Subcutaneous adipose tissue (tissue), 4 donors: Measurements from ENCODE around the gene OLR1. TPM values are rescaled to one million over a fixed set of nuclear protein-coding genes. Genes with fewer than 3 reads are reported as not detected.

Source experiments
- total RNA-seq, 4 donors: library from RNA; depleted of rRNA; stranded (reverse); fragments of >200 nt; gene quantifications; one replicate each; pipeline ENCODE4 v1.1.0, GENCODE V29; 2016
- TF ChIP-seq, protein P1 (sequence below): fragments of 450-650 bp; IDR thresholded peaks from one replicate; pipeline ENCODE4 v1.5.1; 2016; ENCODE audit warnings: low read depth, mild to moderate bottlenecking, control low read depth, antibody characterized with exemption, moderate library complexity

OLR1 gene
- total RNA-seq, 4 donors from 2014 or later: 0.88 to 8.7 (median 3.3) TPM; not detected in 1

DNA sequence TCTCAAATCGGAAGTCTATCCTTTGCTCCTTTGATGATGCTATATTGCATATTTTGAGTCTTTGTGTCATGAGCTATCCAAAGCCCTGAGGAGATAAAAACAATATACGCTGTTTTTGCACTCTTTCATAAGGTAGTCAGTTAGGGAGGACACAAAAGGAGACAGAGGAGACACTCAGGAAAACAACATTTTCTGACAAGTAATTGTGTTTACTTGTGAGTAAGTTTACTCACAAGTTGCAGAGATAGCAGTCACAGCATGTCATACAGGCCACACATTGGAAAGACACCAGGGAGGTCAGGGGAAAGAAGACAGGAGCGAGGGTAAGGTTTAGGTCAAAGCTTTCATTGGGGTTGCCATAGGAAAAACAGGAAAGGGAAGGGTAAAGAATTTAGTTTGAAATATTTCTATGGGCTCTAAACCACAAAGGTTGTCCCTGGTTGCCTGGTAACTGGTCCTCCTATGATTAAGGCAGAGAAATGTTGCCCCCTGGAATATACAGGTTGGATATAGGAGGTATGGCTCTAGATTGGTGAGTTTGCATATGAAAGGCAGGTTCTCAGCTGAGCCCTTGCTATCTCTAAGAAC, 33.4 kb upstream of the OLR1 start:
- TF ChIP-seq, protein P1, sequence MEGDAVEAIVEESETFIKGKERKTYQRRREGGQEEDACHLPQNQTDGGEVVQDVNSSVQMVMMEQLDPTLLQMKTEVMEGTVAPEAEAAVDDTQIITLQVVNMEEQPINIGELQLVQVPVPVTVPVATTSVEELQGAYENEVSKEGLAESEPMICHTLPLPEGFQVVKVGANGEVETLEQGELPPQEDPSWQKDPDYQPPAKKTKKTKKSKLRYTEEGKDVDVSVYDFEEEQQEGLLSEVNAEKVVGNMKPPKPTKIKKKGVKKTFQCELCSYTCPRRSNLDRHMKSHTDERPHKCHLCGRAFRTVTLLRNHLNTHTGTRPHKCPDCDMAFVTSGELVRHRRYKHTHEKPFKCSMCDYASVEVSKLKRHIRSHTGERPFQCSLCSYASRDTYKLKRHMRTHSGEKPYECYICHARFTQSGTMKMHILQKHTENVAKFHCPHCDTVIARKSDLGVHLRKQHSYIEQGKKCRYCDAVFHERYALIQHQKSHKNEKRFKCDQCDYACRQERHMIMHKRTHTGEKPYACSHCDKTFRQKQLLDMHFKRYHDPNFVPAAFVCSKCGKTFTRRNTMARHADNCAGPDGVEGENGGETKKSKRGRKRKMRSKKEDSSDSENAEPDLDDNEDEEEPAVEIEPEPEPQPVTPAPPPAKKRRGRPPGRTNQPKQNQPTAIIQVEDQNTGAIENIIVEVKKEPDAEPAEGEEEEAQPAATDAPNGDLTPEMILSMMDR: no peak

DNA sequence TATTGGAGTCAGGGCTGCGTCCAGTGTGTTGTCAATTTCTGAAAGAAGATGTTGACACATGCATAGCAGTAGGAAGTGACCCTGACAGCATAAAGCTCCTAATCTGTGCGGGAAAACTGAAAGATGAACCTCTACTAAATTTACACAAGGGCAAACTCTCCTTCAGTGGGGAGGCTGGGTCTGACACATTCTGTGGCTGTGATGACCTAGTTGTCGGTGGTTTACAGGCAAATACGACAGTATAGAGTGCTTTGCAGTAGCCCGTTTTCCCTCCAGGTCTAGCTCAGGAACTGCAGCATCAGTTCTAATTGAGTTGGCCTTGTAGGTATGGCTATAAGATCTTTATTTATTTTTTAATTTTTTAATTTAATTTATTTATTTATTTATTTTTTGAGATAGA, 25.9 kb upstream of the OLR1 start:
- TF ChIP-seq, protein P1: no peak

DNA sequence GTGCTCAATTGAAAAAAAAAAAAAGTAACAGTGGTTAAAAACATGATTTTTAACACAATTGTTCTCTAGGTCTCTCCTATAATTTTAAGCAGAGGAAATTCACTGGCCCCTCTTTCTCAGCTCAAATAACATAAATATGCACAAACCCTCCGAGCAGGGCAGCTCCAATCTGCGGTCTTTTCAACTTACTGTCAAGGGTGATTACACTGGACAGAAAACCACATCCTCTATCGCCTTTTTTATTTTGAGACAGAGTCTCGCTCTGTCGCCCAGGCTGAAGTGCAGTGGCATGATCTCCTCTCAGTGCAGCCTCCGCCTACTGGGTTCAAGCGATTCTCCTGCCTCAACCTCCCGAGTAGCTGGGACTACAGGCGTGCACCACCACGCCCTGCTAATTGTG, 24.3 kb upstream of the OLR1 start:
- TF ChIP-seq, protein P1: no peak

DNA sequence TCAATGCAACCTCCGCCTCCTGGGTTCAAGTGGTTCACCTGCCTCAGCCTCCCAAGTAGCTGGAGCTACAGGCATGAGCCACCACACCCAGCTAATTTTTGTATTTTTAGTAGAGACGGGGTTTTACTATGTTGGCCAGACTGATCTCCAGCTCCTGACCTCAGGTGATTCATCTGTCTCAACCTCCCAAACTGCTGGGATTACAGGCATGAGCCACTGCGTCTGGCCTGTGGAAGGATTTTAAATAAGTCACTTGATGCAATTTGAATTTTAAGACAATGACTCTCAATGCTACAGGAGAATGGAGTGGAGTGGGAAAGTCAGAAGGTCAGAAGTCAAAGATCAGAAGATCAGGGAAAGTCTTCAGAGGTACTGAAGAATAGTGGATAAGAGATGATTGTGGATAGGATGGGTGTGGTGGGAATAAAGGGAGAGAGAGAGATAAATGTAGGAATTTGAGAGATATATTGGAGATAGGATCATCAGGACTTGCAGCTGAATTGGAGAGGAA, 22.3 kb upstream of the OLR1 start:
- TF ChIP-seq, protein P1: no peak

DNA sequence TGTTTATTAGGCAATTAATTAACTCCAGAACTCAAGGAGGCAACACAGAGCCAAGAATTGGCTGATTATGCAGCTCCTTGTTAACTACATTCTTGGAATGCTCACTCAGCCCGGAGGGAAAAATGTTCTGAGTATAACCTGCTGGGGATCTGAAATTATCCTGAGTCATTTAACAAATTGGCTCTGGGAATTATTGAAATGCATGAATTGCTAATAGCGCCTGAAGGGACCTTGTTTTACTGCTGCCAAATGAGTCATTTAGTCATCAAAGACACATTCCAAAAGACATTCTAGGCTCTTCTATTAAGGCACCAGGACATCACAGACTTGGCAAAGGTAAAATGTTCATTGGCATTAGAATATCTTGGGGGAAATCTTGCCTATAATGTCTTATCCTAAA, 19.9 kb upstream of the OLR1 start:
- TF ChIP-seq, protein P1: no peak

DNA sequence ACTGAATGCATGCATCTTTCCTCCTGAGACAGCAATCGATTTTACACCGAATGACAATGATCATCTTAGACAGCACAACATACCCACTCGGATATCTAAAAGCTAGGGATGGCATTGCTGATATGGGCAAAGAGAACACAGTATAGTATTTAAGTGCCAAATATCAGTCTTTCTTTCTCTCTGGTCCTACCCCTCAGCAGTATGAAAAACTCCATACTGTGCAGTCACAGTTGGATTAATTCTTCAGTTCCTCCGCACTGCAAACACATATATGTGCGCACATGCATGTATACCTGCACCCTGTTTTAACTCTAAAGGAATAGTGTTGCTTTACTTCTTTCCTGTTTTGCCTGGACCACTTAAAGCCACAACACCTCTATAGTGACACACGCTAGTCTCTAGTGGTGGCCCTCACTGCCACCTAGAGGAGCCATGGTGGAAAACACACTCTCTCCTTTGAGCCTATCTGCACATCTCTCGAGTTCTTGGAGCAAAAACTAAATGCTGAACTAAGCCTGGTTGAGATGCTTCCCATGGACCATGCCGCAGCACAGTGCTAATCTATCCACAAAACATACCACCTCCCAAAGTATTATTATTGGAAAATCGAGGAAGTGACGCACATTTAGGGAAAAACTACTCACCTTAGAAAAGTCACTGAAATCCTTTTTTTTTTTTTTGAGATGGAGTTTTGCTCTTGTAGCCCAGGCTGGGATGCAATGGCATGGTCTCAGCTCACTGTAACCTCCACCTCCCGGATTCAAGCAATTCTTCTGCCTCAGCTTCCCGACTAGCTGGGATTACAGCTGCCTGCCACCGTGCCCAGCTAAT, 18.8 kb upstream of the OLR1 start:
- TF ChIP-seq, protein P1: no peak

DNA sequence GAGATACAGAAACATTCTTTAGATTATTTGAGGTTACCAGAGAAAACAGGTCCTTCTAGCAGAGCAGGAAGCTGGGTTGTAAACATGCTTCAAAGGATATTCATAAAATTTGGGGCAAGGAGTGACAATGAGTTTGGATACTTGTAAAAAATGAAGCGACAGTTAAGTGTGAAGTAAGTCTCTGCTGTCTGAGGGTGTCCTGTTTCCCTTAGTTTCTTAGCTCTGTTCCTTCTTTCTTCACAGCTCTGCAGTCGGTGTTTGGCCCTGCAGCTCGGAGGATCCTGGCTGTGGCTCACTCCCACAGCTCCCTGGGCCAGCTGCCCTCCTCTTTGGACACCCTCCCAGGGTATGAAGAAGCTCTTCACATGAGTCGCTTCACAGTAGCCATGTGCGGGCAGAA, 17.7 kb upstream of the OLR1 start:
- TF ChIP-seq, protein P1: no peak
